ENCODE data around the gene HBE1. TPM values are rescaled to one million over a fixed set of nuclear protein-coding genes. Genes with fewer than 3 reads are reported as not detected.
A peak's percentile ranks its signal among the peaks of the same experiment; 100 is the strongest.

The HBE1 gene
- total and polyA plus RNA-seq, 9 of the 15 experiments (the other 6 are each of a cell fraction or from before 2014, with no cell fraction given): 612 to 10,250 (median 2,181) TPM

DNA sequence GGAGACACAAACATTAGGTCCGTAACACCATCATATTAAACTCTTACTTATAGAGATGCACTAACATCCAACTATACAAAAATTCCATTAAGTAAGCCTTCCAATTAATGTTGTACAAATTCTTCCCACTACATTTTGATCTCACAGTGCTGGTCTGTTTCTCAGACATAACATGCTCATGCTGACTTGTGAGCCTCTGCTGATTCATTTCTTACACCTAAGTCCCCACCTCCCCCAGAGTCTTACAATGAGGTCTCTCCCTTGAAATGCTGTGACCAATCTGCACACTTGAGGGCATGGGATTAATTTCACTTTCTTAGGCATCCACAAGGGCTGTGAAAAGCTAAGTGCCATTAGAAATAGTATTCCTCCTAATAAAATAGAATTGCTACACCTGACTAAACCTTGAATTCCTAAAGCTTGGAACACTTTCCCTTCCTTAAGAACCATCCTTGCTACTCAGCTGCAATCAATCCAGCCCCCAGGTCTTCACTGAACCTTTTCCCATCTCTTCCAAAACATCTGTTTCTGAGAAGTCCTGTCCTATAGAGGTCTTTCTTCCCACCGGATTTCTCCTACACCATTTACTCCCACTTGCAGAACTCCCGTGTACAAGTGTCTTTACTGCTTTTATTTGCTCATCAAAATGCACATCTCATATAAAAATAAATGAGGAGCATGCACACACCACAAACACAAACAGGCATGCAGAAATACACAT lies 22.1 kb downstream of the HBE1 start (continued):
- TF ChIP-seq, protein P1, sequence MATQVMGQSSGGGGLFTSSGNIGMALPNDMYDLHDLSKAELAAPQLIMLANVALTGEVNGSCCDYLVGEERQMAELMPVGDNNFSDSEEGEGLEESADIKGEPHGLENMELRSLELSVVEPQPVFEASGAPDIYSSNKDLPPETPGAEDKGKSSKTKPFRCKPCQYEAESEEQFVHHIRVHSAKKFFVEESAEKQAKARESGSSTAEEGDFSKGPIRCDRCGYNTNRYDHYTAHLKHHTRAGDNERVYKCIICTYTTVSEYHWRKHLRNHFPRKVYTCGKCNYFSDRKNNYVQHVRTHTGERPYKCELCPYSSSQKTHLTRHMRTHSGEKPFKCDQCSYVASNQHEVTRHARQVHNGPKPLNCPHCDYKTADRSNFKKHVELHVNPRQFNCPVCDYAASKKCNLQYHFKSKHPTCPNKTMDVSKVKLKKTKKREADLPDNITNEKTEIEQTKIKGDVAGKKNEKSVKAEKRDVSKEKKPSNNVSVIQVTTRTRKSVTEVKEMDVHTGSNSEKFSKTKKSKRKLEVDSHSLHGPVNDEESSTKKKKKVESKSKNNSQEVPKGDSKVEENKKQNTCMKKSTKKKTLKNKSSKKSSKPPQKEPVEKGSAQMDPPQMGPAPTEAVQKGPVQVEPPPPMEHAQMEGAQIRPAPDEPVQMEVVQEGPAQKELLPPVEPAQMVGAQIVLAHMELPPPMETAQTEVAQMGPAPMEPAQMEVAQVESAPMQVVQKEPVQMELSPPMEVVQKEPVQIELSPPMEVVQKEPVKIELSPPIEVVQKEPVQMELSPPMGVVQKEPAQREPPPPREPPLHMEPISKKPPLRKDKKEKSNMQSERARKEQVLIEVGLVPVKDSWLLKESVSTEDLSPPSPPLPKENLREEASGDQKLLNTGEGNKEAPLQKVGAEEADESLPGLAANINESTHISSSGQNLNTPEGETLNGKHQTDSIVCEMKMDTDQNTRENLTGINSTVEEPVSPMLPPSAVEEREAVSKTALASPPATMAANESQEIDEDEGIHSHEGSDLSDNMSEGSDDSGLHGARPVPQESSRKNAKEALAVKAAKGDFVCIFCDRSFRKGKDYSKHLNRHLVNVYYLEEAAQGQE (IDR thresholded peaks at IDR 0.05; ENCODE audit: borderline replicate concordance): 0 out of 2 replicates have a peak, but pooled peaks have one; percentile 1
- TF ChIP-seq, protein P1 (CRISPR knock-in tag; IDR thresholded peaks at IDR 0.05; ENCODE audit: low read depth): no peak
- no peak for TF ChIP-seq TSC22D4 (tag; IDR thresholded peaks at IDR 0.05)
- TF ChIP-seq, protein P2, sequence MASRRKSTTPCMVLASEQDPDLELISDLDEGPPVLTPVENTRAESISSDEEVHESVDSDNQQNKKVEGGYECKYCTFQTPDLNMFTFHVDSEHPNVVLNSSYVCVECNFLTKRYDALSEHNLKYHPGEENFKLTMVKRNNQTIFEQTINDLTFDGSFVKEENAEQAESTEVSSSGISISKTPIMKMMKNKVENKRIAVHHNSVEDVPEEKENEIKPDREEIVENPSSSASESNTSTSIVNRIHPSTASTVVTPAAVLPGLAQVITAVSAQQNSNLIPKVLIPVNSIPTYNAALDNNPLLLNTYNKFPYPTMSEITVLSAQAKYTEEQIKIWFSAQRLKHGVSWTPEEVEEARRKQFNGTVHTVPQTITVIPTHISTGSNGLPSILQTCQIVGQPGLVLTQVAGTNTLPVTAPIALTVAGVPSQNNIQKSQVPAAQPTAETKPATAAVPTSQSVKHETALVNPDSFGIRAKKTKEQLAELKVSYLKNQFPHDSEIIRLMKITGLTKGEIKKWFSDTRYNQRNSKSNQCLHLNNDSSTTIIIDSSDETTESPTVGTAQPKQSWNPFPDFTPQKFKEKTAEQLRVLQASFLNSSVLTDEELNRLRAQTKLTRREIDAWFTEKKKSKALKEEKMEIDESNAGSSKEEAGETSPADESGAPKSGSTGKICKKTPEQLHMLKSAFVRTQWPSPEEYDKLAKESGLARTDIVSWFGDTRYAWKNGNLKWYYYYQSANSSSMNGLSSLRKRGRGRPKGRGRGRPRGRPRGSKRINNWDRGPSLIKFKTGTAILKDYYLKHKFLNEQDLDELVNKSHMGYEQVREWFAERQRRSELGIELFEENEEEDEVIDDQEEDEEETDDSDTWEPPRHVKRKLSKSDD (conservative IDR thresholded peaks at IDR 0.05; ENCODE audit: low read length): no peak
- TF ChIP-seq, protein P3, sequence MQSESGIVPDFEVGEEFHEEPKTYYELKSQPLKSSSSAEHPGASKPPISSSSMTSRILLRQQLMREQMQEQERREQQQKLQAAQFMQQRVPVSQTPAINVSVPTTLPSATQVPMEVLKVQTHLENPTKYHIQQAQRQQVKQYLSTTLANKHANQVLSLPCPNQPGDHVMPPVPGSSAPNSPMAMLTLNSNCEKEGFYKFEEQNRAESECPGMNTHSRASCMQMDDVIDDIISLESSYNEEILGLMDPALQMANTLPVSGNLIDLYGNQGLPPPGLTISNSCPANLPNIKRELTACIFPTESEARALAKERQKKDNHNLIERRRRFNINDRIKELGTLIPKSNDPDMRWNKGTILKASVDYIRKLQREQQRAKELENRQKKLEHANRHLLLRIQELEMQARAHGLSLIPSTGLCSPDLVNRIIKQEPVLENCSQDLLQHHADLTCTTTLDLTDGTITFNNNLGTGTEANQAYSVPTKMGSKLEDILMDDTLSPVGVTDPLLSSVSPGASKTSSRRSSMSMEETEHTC (IDR thresholded peaks at IDR 0.05): no peak
- TF ChIP-seq CTBP1 (IDR thresholded peaks at IDR 0.05; ENCODE audit: borderline replicate concordance): no peak; the same call in 1 of the 2 replicates
- no peak for TF ChIP-seq DIDO1 (tag; IDR thresholded peaks at IDR 0.05; ENCODE audit: low read depth)
- no peak for TF ChIP-seq NCOA6 (IDR thresholded peaks at IDR 0.05)
- TF ChIP-seq SMAD2 (IDR thresholded peaks at IDR 0.05; ENCODE audit: low read depth, low read length): no peak
- no peak for TF ChIP-seq MED1 (CRISPR knock-in tag; IDR thresholded peaks at IDR 0.05; ENCODE audit: borderline replicate concordance)
- no peak for TF ChIP-seq ZNF12 (CRISPR knock-in tag; IDR thresholded peaks at IDR 0.05)
- no peak for TF ChIP-seq MBD2 (IDR thresholded peaks at IDR 0.05; ENCODE audit: borderline replicate concordance, low read depth)
- TF ChIP-seq, protein P4, sequence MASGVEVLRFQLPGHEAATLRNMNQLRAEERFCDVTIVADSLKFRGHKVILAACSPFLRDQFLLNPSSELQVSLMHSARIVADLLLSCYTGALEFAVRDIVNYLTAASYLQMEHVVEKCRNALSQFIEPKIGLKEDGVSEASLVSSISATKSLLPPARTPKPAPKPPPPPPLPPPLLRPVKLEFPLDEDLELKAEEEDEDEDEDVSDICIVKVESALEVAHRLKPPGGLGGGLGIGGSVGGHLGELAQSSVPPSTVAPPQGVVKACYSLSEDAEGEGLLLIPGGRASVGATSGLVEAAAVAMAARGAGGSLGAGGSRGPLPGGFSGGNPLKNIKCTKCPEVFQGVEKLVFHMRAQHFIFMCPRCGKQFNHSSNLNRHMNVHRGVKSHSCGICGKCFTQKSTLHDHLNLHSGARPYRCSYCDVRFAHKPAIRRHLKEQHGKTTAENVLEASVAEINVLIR (CRISPR knock-in tag; IDR thresholded peaks at IDR 0.05): no peak
- TF ChIP-seq ATF7 (IDR thresholded peaks at IDR 0.05): 0 out of 2 replicates have a peak, but pooled peaks have one; percentile 54
- no peak for TF ChIP-seq ARID1B (IDR thresholded peaks at IDR 0.05)
- TF ChIP-seq TCF3 (CRISPR knock-in tag; IDR thresholded peaks at IDR 0.05): no peak

Data from K562 (cell line).